GM12878 (cell line): ENCODE measurements around the gene CHSY3. TPM values are rescaled to one million over a fixed set of nuclear protein-coding genes. Genes with fewer than 3 reads are reported as not detected.

Source experiments
- ATAC-seq: fragments of 200-7000 bp; cut with Tn5 transposase; 3 replicates; pipeline ENCODE4 v1.9.1; 2020; ENCODE audit warnings: mild to moderate bottlenecking, moderate library complexity
- BruUV-seq: library from RNA; stranded (reverse); fragments of 400-500 nt; replicated peaks from 2 replicates; lab custom pipeline; 2021; lab: Mats Ljungman, UMichigan
- CTCF ChIA-PET: fragments of 300-600 bp; sonication (Branson Sonifier 250); formaldehyde crosslinking; extraction: SDS; loops from one replicate; lab custom pipeline; 2021; ENCODE audit warnings: inconsistent platforms; lab: Yijun Ruan, JAX
- POLR2A ChIA-PET: fragments of 350-600 bp; formaldehyde crosslinking; extraction: SDS; loops from one replicate; lab custom pipeline; 2021; ENCODE audit warnings: inconsistent platforms; lab: Charles Lee
- RAD21 ChIA-PET: fragments of 300-600 bp; sonication (Branson Sonifier 250); formaldehyde crosslinking; loops from one replicate; lab custom pipeline; 2023; ENCODE audit warnings: antibody characterized with exemption; ENCODE audit not compliant: unreplicated experiment; lab: Charles Lee
- SMC1A ChIA-PET: fragments of 300-600 bp; sonication (Branson Sonifier 250); formaldehyde crosslinking; loops from one replicate; lab custom pipeline; 2023; ENCODE audit not compliant: unreplicated experiment, uncharacterized antibody; lab: Charles Lee
- DNase-seq: peaks from one replicate; pipeline ENCODE4 v3.0.0-alpha.2; 2011; ENCODE audit warnings: low read depth, low spot score
- FAIRE-seq: peaks from 3 replicates; lab custom pipeline; 2011; peaks lifted over from hg19 to GRCh38; lab: Jason Lieb, UNC
- H2AFZ ChIP-seq: 2 replicates; pipeline ENCODE4 v1.6.0; 2011; ENCODE audit warnings: low read depth, low read length, control low read depth; ENCODE audit not compliant: control insufficient read depth
- H3K27ac ChIP-seq: 2 replicates; pipeline ENCODE4 v1.5.1; 2011; ENCODE audit warnings: control low read depth; ENCODE audit not compliant: control insufficient read depth, insufficient read depth
- H3K27me3 ChIP-seq, 2 experiments: replicated peaks in 1 of 2; 2 replicates each; pipeline versions ENCODE4 v1.6.0 to v1.6.1; 2011; ENCODE audit warnings: low read length in 1 of 2; ENCODE audit not compliant: control insufficient read depth in 2 of 2, insufficient read depth in 2 of 2
- H3K36me3 ChIP-seq, 2 experiments: 2 replicates each; pipeline ENCODE4 v1.5.1; 2011; ENCODE audit warnings: low read length in 1 of 2; ENCODE audit not compliant: control insufficient read depth in 2 of 2, insufficient read depth in 2 of 2
- H3K4me1 ChIP-seq: 2 replicates; pipeline ENCODE4 v1.6.1; 2011; ENCODE audit warnings: mild to moderate bottlenecking, low read length, moderate library complexity, mixed read lengths; ENCODE audit not compliant: control insufficient read depth, insufficient read depth
- H3K4me2 ChIP-seq: 2 replicates; pipeline ENCODE4 v1.6.0; 2011; ENCODE audit warnings: control low read depth; ENCODE audit not compliant: control insufficient read depth, insufficient read depth
- H3K4me3 ChIP-seq: fragments of 200-600 bp; sonication (generic); 2 replicates; pipeline ENCODE4 v1.5.1; 2016
- H3K79me2 ChIP-seq: 2 replicates; pipeline ENCODE4 v1.6.0; 2011; ENCODE audit warnings: low read length; ENCODE audit not compliant: control insufficient read depth, insufficient read depth
- H3K9ac ChIP-seq: 2 replicates; pipeline ENCODE4 v1.8.0; 2011; ENCODE audit warnings: low read length, control low read depth, mixed read lengths; ENCODE audit not compliant: control insufficient read depth, insufficient read depth
- H3K9me3 ChIP-seq: replicated peaks from 3 replicates; pipeline ENCODE4 v1.5.1; 2011; ENCODE audit warnings: mild to moderate bottlenecking, low read length; ENCODE audit not compliant: control insufficient read depth, insufficient read depth
- H4K20me1 ChIP-seq: 2 replicates; pipeline ENCODE4 v1.6.0; 2011; ENCODE audit not compliant: control insufficient read depth, insufficient read depth
- CBFB ChIP-seq: IDR thresholded peaks from 2 replicates; pipeline ENCODE4 v1.6.1; 2016; ENCODE audit warnings: antibody characterized with exemption, low read depth
- CUX1 ChIP-seq: IDR thresholded peaks from 2 replicates; pipeline ENCODE4 v1.6.1; 2012; ENCODE audit warnings: improper control_type of control experiment, low read depth, low read length; ENCODE audit not compliant: insufficient replicate concordance
- ESRRA ChIP-seq: IDR thresholded peaks from 2 replicates; pipeline ENCODE4 v1.6.1; 2012; ENCODE audit warnings: mild to moderate bottlenecking, low read length, improper control_type of control experiment
- ETV6 ChIP-seq, 2 experiments: fragments of 450-650 bp in 1 of 2; IDR thresholded peaks in 1 of 2; conservative IDR thresholded peaks in 1 of 2; 2 replicates each; pipeline ENCODE4 v1.6.1; 2014; ENCODE audit warnings: antibody characterized with exemption in 1 of 2, borderline replicate concordance in 1 of 2, low read depth in 1 of 2, mild to moderate bottlenecking in 1 of 2, moderate library complexity in 1 of 2
- HCFC1 ChIP-seq: fragments of 150-350 bp; IDR thresholded peaks from 2 replicates; pipeline ENCODE4 v1.6.1; 2014; ENCODE audit warnings: low read length
- IKZF1 ChIP-seq: fragments of 450-650 bp; conservative IDR thresholded peaks from 2 replicates; pipeline ENCODE4 v1.6.1; 2017; ENCODE audit warnings: antibody characterized with exemption, mild to moderate bottlenecking
- MEF2B ChIP-seq: fragments of 450-650 bp; IDR thresholded peaks from 2 replicates; pipeline ENCODE4 v1.6.1; 2018; ENCODE audit warnings: mild to moderate bottlenecking, moderate library complexity; ENCODE audit not compliant: partially characterized antibody, poor library complexity, severe bottlenecking
- NFIC ChIP-seq: IDR thresholded peaks from 2 replicates; pipeline ENCODE4 v1.6.1; 2012; ENCODE audit warnings: low read depth, mild to moderate bottlenecking, inconsistent platforms, low read length, moderate library complexity
- NRF1 ChIP-seq: conservative IDR thresholded peaks from 2 replicates; pipeline ENCODE4 v1.6.1; 2011; ENCODE audit warnings: mild to moderate bottlenecking, low read depth, low read length, improper control_type of control experiment
- SIN3A ChIP-seq: IDR thresholded peaks from 2 replicates; pipeline ENCODE4 v1.6.1; 2012; ENCODE audit warnings: low read depth, low read length, improper control_type of control experiment
- SPI1 ChIP-seq: IDR thresholded peaks from 2 replicates; pipeline ENCODE4 v1.6.1; 2011; ENCODE audit warnings: low read depth, mild to moderate bottlenecking, low read length, moderate library complexity, borderline replicate concordance; ENCODE audit not compliant: insufficient read depth
- STAT3 ChIP-seq: IDR thresholded peaks from 2 replicates; pipeline ENCODE4 v1.6.1; 2011; ENCODE audit warnings: low read depth, low read length, improper control_type of control experiment
- TCF7 ChIP-seq: IDR thresholded peaks from 2 replicates; pipeline ENCODE4 v1.6.1; 2014; ENCODE audit warnings: antibody characterized with exemption, borderline replicate concordance
- WGBS: methylation state at CpG from one replicate; pipeline ENCODE4 v1.1.6; 2016; ENCODE audit warnings: low lambda C conversion rate; ENCODE audit not compliant: insufficient replicate concordance, insufficient coverage; ENCODE audit errors: missing lambda C conversion rate; 5-methylcytosine and 5-hydroxymethylcytosine counted together
- in situ Hi-C: fragments of 300-500 bp; cut with MboI; formaldehyde crosslinking; loops from 9 replicates; pipeline ENCODE4 v1.14.3; 2018; ENCODE audit warnings: mixed read lengths
- intact Hi-C: fragments of 100-400 bp; cut with micrococcal nuclease; formaldehyde crosslinking; loops from one replicate; pipeline ENCODE4 v1.14.2; 2022; ENCODE audit not compliant: unreplicated experiment
- polyA plus RNA-seq, 11 experiments: library from polyadenylated mRNA; depleted of rRNA in 4 of 11; unstranded in 6 of 11; stranded (reverse) in 5 of 11; fragments of >200 nt; fragmentation: Nextera tagmentation in 4 of 11; fragmentation: Illumina TruSeq in 1 of 11; extraction: Ambion mirVana in 4 of 11; extraction: Trizol in 1 of 11; gene quantifications; 1 replicate in 1 of 11; 2 replicates in 10 of 11; pipeline versions ENCODE4 v1.2.1 to v1.2.3, GENCODE V29; 2011 to 2016; ENCODE audit warnings: inconsistent platforms in 2 of 11, missing spikeins in 2 of 11, low read depth in 1 of 11
- total RNA-seq, 4 experiments: library from RNA; depleted of rRNA in 3 of 4; stranded (reverse); fragments of >200 nt in 3 of 4; fragmentation: Illumina TruSeq in 1 of 4; extraction: Trizol in 1 of 4; gene quantifications; 2 replicates each; pipeline versions ENCODE4 v1.2.1 to v1.2.3, GENCODE V29; 2013 to 2021
- TF ChIP-seq, protein P1 (sequence below): fragments of 450-650 bp; IDR thresholded peaks from 2 replicates; pipeline ENCODE4 v1.6.1; 2014; ENCODE audit warnings: mild to moderate bottlenecking
- TF ChIP-seq, protein P2 (sequence below): fragments of 450-650 bp; IDR thresholded peaks from 2 replicates; pipeline ENCODE4 v1.6.1; 2017; ENCODE audit warnings: antibody characterized with exemption, mild to moderate bottlenecking, moderate library complexity

Gene CHSY3
- total and polyA plus RNA-seq, 10 of the 15 experiments (the other 5 are each of a cell fraction or from before 2014, with no cell fraction given), result not detected

DNA sequence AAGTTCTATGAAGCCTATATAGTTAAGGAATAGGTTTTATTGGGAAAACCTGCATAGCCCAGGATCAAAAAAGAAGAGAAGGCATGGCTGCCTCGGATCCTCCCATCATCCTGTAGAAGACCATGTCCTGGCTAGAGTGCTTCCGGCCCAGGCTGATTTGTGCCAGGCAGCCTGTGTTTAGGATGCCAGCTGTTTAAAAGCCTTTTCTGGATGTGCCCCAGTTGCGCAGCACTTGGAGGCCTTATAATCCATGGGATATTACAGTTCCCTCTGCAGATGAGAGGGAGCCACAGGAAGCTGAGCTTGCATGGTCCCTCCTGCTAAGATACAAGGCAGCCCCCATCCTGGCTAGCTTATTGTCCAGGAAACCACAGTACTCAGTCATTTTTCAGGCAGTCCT is 97.9 kb downstream of the CHSY3 start:
- in situ Hi-C loops (no loop called here), intact Hi-C loops (no loop called here)
- Histone ChIP-seq H3K4me1 (no peaks in the 10 kb centered on the region), H3K9me3 (no peaks in the 10 kb centered on the region), H3K9ac (no peak overlapping the region), H3K4me2 (no peak overlapping the region), H3K4me3 (no peak overlapping the region), H3K36me3 (no peaks in the 10 kb centered on the region), H3K27ac (no peak overlapping the region), H2AFZ (no peak overlapping the region), H4K20me1 (no peaks in the 10 kb centered on the region), H3K27me3 (no peaks in the 10 kb centered on the region)
- SMC1A ChIA-PET, result no interaction called here
- CTCF ChIA-PET, result no interaction called here
- POLR2A ChIA-PET, result no interaction called here
- FAIRE-seq, result no peak
- no TSS peak for BruUV-seq
- no peak for ATAC-seq
- DNase-seq, result no peak
- RAD21 ChIA-PET, result no interaction called here
- no peak for TF ChIP-seq CBFB
- TF ChIP-seq IKZF1, result no peak
- no peak for TF ChIP-seq HCFC1
- TF ChIP-seq ETV6 (conservative IDR thresholded peaks at IDR 0.05 in 1 of 2, IDR thresholded peaks at IDR 0.05 in 1 of 2; ENCODE audit: borderline replicate concordance in 1 of 2, low read depth in 1 of 2), result no peak
- no peak for TF ChIP-seq SPI1
- TF ChIP-seq, protein P1, sequence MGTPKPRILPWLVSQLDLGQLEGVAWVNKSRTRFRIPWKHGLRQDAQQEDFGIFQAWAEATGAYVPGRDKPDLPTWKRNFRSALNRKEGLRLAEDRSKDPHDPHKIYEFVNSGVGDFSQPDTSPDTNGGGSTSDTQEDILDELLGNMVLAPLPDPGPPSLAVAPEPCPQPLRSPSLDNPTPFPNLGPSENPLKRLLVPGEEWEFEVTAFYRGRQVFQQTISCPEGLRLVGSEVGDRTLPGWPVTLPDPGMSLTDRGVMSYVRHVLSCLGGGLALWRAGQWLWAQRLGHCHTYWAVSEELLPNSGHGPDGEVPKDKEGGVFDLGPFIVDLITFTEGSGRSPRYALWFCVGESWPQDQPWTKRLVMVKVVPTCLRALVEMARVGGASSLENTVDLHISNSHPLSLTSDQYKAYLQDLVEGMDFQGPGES, result no peak
- TF ChIP-seq STAT3, result no peak
- no peak for TF ChIP-seq TCF7
- no peak for TF ChIP-seq ESRRA
- no peak for TF ChIP-seq NRF1
- TF ChIP-seq, protein P2, sequence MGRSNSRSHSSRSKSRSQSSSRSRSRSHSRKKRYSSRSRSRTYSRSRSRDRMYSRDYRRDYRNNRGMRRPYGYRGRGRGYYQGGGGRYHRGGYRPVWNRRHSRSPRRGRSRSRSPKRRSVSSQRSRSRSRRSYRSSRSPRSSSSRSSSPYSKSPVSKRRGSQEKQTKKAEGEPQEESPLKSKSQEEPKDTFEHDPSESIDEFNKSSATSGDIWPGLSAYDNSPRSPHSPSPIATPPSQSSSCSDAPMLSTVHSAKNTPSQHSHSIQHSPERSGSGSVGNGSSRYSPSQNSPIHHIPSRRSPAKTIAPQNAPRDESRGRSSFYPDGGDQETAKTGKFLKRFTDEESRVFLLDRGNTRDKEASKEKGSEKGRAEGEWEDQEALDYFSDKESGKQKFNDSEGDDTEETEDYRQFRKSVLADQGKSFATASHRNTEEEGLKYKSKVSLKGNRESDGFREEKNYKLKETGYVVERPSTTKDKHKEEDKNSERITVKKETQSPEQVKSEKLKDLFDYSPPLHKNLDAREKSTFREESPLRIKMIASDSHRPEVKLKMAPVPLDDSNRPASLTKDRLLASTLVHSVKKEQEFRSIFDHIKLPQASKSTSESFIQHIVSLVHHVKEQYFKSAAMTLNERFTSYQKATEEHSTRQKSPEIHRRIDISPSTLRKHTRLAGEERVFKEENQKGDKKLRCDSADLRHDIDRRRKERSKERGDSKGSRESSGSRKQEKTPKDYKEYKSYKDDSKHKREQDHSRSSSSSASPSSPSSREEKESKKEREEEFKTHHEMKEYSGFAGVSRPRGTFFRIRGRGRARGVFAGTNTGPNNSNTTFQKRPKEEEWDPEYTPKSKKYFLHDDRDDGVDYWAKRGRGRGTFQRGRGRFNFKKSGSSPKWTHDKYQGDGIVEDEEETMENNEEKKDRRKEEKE, result no peak
- TF ChIP-seq NFIC, result no peak
- TF ChIP-seq SIN3A, result no peak
- no peak for TF ChIP-seq CUX1
- TF ChIP-seq MEF2B, result no peak
- TF ChIP-seq, all 136 proteins: peak for 0
- H3K79me2 ChIP-seq, result no peaks in the 10 kb centered on the region
- WGBS, result 44% methylated on average over 3 of the region's 3 CpGs
